BE2C (cell line): ENCODE results near the gene ZBTB11.
A peak's percentile ranks its signal among the peaks of the same experiment; 100 is the strongest.
"Not testable (repeated sequence)": the region's sequence is repeated elsewhere in the genome, so short reads cannot be mapped to it uniquely, and the experiment has no call there.

Experiments used
- DNase-seq: peaks from one replicate; pipeline ENCODE4 v3.0.0-alpha.2; 2020
- H3K27me3 ChIP-seq: fragments of 250-450 bp; sonication (Bioruptor Pico); 2 replicates; pipeline ENCODE4 v1.5.1; 2020; ENCODE audit warnings: mild to moderate bottlenecking
- H3K36me3 ChIP-seq: fragments of 250-450 bp; sonication (Bioruptor Pico); 2 replicates; pipeline ENCODE4 v1.5.1; 2020; ENCODE audit warnings: mild to moderate bottlenecking
- H3K4me1 ChIP-seq: fragments of 250-450 bp; sonication (Bioruptor Pico); 2 replicates; pipeline ENCODE4 v1.5.1; 2020
- H3K4me3 ChIP-seq: 2 replicates; pipeline ENCODE4 v1.5.1; 2011; ENCODE audit warnings: low read depth, low read length
- H3K9me3 ChIP-seq: fragments of 250-450 bp; sonication (Bioruptor Pico); 2 replicates; pipeline ENCODE4 v1.5.1; 2020
- CTCF ChIP-seq: IDR thresholded peaks from 2 replicates; pipeline ENCODE4 v1.5.1; 2012; ENCODE audit warnings: mild to moderate bottlenecking, low read depth, low read length

Gene ZBTB11

DNA sequence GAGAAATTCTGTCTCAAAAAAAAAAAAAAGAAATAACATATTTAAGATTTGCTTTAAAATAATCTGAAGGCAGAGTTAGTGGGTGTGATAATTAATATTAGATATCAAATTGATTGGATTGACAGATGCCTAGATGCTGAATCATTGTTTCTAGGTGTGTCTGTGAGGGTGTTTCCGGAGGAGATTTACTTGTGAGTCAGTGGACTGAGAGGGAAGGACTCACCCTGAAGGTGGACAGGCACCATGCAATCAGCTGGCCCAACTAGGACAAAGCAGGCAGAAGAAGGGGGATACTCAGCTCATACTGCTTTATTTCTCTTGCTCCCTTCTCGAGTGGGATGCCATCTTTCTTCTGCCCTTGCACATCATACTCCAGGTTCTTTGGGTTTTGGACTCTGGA is 26.2 kb upstream of the ZBTB11 start:
- Histone ChIP-seq H3K4me1 (no peaks in the 10 kb centered on the region), H3K9me3 (no peaks in the 10 kb centered on the region), H3K36me3 (no peaks in the 10 kb centered on the region), H3K4me3 (no peak overlapping the region), H3K27me3 (peaks cover 5% of the 10 kb centered on the region; the same call in 1 of the 2 replicates)
- DNase-seq: no peak
- TF ChIP-seq CTCF: no peak

- no peak for TF ChIP-seq CTCF
- no peak for DNase-seq
- Histone ChIP-seq H3K36me3 (no peaks in the 10 kb centered on the region), H3K9me3 (no peaks in the 10 kb centered on the region), H3K4me1 (no peaks in the 10 kb centered on the region), H3K4me3 (no peak overlapping the region), H3K27me3 (peaks cover 1% of the 10 kb centered on the region; the same call in 1 of the 2 replicates)
These were observed 25.8 kb upstream of the ZBTB11 start for GRCh38 chr3:101702726-101703125.

DNA sequence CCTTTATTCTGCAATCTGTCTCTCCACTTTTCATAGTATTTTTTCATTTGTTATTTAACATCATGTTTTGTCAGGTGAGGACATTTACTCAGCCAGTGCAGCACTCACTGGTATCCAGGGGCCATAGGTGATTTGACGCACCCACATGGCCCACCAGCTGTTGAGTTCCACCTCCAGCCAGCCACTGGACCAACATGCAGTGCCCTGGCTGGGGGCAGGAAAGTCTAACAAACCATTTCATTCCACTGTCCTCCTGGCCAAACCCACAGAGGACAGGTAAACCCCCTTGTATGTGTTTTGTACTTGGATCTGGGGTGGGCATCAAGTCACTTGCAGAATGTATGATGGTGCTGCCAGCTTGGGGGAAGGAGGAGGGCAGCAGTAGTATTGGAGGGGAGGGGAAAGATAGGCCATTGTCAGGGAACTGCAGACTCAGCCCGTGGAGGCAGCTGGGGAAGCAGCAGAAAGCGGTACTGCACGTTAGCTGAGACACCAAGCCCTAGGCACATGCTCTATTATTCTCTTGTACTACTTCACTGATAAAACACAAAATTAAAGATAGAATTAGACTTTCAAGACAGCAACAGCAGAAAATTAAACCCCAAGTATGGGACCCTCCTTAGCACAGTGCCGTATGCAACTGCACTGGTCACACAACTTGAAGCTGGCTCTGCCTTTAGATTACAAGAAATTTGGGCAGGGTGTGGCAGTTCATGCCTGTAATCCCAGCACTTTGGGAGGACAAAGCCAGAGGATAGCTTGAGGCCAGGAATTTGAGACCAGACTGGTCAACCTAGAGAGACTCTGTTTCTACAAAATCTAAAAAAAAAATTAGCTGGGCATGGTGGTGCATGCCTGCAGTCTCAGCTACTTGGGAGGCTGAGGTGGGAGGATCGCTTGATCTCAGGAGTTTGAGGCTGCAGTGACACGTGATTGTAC is 25.0 kb upstream of the ZBTB11 start:
- no peaks in the 10 kb centered on the region for H3K9me3 ChIP-seq
- TF ChIP-seq CTCF: no peak
- H3K4me1 ChIP-seq: no peaks in the 10 kb centered on the region
- no peak for DNase-seq
- no peaks in the 10 kb centered on the region for H3K27me3 ChIP-seq
- no peaks in the 10 kb centered on the region for H3K36me3 ChIP-seq
- H3K4me3 ChIP-seq: no peak overlapping the region

DNA sequence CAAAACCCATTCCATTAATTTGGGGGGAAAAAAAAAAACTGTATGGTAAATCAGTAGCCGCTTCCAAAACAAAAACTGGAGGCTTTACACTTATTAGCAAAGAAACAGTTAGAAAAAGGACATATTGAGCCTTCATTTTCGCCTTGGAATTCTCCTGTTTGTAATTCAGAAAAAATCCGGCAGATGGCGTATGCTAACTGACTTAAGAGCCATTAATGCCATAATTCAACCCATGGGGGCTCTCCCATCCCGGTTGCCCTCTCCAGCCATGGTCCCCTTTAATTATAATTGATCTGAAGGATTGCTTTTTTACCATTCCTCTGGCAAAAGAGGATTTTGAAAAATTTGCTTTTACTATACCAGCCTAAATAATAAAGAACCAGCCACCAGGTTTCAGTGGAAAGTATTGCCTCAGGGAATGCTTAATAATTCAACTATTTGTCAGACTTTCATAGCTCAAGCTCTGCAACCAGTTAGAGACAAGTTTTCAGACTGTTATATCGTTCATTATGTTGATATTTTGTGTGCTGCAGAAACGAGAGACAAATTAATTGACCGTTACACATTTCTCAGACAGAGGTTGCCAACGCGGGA is 18.9 kb upstream of the ZBTB11 start:
- H3K4me1 ChIP-seq: peaks cover 3% of the 10 kb centered on the region; the same call in 1 of the 2 replicates
- peak overlapping the region; percentile 24 for H3K4me3 ChIP-seq
- no peaks in the 10 kb centered on the region for H3K27me3 ChIP-seq
- no peaks in the 10 kb centered on the region for H3K9me3 ChIP-seq
- peak; percentile 50 for DNase-seq
- no peaks in the 10 kb centered on the region for H3K36me3 ChIP-seq
- TF ChIP-seq CTCF: peak; percentile 71

GRCh38 chr3:101694836-101695235 is 17.9 kb upstream of the ZBTB11 start:
- H3K27me3 ChIP-seq, H3K9me3 ChIP-seq, H3K4me3 ChIP-seq, H3K36me3 ChIP-seq, DNase-seq, H3K4me1 ChIP-seq: not testable (repeated sequence)

DNA sequence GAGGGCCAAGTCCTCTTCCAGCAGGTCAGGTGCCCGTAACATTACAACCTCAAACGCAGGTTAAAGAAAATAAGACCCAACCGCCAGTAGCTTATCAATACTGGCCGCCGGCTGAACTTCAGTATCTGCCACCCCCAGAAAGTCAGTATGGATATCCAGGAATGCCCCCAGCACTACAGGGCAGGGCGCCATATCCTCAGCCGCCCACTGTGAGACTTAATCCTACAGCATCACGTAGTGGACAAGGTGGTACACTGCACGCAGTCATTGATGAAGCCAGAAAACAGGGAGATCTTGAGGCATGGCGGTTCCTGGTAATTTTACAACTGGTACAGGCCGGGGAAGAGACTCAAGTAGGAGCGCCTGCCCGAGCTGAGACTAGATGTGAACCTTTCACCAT is 16.6 kb upstream of the ZBTB11 start:
- TF ChIP-seq CTCF: peak; percentile 61
- peak; percentile 69 for DNase-seq
- H3K4me3 ChIP-seq: not testable (repeated sequence)

DNA sequence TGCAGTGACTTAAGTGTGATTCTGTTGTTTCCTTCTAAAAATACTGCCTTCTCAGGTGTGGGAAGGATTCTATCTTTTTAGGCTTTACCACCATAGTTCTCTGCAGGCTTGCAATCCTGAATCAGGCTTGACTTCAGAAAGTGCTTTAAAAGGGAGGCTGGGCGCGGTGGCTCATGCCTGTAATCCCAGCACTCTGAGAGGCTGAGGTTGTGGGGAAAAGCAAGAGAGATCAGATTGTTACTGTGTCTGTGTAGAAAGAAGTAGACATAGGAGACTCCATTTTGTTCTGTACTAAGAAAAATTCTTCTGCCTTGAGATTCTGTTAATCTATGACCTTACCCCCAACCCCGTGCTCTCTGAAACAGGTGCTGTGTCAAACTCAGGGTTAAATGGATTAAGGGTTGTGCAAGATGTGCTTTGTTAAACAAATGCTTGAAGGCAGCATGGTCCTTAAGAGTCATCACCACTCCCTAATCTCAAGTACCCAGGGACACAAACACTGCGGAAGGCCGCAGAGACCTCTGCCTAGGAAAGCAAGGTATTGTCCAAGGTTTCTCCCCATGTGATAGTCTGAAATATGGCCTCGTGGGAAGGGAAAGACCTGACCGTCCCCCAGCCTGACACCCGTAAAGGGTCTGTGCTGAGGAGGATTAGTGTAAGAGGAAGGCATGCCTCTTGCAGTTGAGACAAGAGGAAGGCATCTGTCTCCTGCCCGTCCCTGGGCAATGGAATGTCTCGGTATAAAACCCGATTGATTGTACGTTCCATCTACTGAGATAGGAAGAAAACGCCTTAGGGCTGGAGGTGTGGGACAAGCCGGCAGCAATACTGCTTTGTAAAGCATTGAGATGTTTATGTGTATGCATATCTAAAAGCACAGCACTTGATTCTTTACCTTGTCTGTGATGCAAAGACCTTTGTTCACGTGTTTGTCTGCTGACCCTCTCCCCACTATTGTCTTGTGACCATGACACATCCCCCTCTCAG is 15.0 kb upstream of the ZBTB11 start:
- H3K4me1 ChIP-seq, H3K9me3 ChIP-seq, H3K36me3 ChIP-seq, DNase-seq, H3K27me3 ChIP-seq, H3K4me3 ChIP-seq: not testable (repeated sequence)

More for the DNA sequence above, 16.6 kb upstream of the ZBTB11 start:
- H3K9me3 ChIP-seq, H3K4me1 ChIP-seq, H3K27me3 ChIP-seq, H3K36me3 ChIP-seq: not testable (repeated sequence)
